ENCODE data around the gene CAMK1D. TPM values are rescaled to one million over a fixed set of nuclear protein-coding genes. Genes with fewer than 3 reads are reported as not detected.

The CAMK1D gene
- polyA plus RNA-seq, 1 experiment = 1.1 TPM

DNA sequence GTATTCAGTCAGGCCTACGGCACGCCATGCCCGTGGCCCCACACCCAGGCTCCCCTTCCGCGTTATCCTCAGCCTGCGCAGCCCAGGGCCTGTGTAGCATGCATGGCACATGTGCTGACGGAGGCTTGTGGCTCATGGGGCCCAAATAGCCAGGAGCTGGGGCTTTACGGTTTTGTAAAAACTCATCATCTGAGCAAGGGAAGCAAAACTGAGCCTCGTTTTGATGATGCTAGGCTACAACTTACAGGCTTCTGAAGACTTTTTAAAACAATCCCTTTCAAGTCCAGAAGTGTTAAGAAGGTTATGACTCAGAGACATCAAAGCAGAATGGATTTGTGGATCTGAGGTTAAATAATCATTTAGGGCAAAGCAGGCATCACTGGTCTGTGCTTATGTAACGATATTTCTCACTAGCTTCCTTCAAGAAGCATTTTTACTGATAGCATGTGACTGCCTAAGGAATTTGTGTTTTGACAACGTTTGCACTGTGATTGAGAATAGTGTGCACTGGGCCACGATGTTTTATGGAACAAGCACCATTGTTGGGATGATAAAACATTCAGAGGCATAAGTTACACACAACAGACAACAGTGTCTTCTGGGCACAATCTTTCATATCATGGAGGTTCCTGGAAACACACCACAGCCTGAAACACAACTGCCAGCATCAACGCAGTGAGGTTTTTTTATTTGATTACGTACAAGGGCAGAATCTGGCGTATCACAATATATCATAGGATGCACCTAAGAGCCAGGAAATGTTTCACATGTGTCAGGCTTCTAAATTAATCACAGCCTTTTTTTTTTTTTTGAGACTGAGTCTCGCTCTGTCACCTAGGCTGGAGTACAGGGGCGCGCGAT, 377.9 kb downstream of the CAMK1D start:
- no peak for DNase-seq (ENCODE audit: low read depth)
- ChIA-PET POLR2A (no interaction called here), CTCF (no interaction called here)

DNA sequence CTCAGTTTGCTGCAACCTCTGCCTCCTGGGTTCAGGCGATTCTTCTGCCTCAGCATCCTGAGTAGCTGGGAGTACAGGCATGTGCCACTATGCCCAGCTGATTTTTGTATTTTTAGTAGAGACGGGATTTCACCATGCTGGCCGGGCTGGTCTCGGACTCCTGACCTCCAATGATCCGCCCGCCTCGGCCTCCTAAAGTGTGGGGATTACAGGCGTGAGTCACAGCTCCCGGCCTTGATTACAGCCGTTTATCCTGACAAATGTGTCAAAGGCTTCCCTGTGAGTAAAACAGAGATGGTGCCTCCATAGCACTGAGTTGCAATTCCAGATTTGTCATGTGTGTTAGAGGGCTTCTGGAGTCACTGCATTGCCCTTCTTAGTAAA, 378.5 kb downstream of the CAMK1D start:
- CTCF ChIA-PET = no interaction called here
- Histone ChIP-seq H3K27me3 (ENCODE audit: control insufficient read depth, insufficient read depth, low read length) (no peaks in the 10 kb centered on the region), H3K4me3 (ENCODE audit: low read depth, low read length) (no peak overlapping the region), H3K36me3 (ENCODE audit: control insufficient read depth, insufficient read depth, low read length) (no peaks in the 10 kb centered on the region)
- DNase-seq (ENCODE audit: low read depth) = no peak
- TF ChIP-seq, protein P1, sequence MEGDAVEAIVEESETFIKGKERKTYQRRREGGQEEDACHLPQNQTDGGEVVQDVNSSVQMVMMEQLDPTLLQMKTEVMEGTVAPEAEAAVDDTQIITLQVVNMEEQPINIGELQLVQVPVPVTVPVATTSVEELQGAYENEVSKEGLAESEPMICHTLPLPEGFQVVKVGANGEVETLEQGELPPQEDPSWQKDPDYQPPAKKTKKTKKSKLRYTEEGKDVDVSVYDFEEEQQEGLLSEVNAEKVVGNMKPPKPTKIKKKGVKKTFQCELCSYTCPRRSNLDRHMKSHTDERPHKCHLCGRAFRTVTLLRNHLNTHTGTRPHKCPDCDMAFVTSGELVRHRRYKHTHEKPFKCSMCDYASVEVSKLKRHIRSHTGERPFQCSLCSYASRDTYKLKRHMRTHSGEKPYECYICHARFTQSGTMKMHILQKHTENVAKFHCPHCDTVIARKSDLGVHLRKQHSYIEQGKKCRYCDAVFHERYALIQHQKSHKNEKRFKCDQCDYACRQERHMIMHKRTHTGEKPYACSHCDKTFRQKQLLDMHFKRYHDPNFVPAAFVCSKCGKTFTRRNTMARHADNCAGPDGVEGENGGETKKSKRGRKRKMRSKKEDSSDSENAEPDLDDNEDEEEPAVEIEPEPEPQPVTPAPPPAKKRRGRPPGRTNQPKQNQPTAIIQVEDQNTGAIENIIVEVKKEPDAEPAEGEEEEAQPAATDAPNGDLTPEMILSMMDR (IDR thresholded peaks at IDR 0.05; ENCODE audit: insufficient read depth, low read depth, low read length) = no peak
- POLR2A ChIA-PET = no interaction called here

More for the DNA sequence above, 377.9 kb downstream of the CAMK1D start:
- Histone ChIP-seq H3K27me3 (ENCODE audit: control insufficient read depth, insufficient read depth, low read length) (no peaks in the 10 kb centered on the region), H3K36me3 (ENCODE audit: control insufficient read depth, insufficient read depth, low read length) (no peaks in the 10 kb centered on the region), H3K4me3 (ENCODE audit: low read depth, low read length) (no peak overlapping the region)
- TF ChIP-seq, protein P1 (IDR thresholded peaks at IDR 0.05; ENCODE audit: insufficient read depth, low read depth, low read length) = no peak

DNA sequence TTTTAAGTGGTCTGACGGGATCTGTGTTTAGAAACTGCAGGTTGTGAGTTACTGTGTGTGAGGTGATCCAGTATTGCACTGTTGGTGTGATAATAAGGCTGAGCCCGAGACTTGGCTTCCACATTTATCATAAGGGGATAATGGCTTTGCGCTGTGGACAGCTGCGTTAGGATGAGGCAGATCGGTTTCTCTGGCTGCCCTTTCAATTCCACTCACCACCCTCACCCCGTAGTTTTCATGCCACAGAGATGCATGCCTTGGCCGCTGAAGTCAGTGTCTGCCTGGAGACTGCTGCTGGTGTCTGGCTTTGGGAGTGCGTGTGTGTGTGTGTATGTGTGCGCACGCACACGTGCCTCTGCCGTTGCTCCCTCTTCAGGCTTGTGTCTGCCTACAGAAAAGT, 379.1 kb downstream of the CAMK1D start:
- CTCF ChIA-PET = no interaction called here
- POLR2A ChIA-PET = no interaction called here
- no peak for DNase-seq (ENCODE audit: low read depth)

DNA sequence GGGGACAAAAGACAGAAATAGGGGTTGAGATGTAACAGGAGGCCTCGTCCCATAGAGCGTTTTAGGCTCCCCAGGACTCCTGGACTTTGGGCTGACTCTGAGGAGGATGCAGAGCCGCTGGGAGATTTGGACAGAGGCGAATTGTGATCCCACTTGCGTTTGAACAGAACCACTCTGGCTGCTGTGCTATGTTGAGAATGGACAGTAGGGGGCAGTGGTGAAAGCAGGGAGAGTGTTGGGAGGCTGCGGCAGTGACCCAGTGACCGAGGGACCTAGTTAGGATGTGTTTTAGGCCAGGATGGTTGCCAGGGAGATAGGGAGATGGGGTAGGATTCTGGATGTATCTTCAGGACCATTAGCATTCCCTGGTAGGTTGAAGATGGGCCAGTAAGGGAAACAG, 380.5 kb downstream of the CAMK1D start:
- no peaks in the 10 kb centered on the region for H3K36me3 ChIP-seq (ENCODE audit: control insufficient read depth, insufficient read depth, low read length)
- CTCF ChIA-PET = interaction anchor here (0.7 kb wide), 1 partner anchor 12 kb away, joined by 3 read pairs; no protein-coding TSS in a partner anchor
- H3K27me3 ChIP-seq (ENCODE audit: control insufficient read depth, insufficient read depth, low read length) = no peaks in the 10 kb centered on the region
- no peak overlapping the region for H3K4me3 ChIP-seq (ENCODE audit: low read depth, low read length)
- no peak for DNase-seq (ENCODE audit: low read depth)
- POLR2A ChIA-PET = no interaction called here
- TF ChIP-seq, protein P1 (IDR thresholded peaks at IDR 0.05; ENCODE audit: insufficient read depth, low read depth, low read length) = 0 out of 2 replicates have a peak, but pooled peaks have one; percentile 10

More for the DNA sequence above, 379.1 kb downstream of the CAMK1D start:
- Histone ChIP-seq H3K36me3 (ENCODE audit: control insufficient read depth, insufficient read depth, low read length) (no peaks in the 10 kb centered on the region), H3K27me3 (ENCODE audit: control insufficient read depth, insufficient read depth, low read length) (no peaks in the 10 kb centered on the region), H3K4me3 (ENCODE audit: low read depth, low read length) (no peak overlapping the region)
- TF ChIP-seq, protein P1 (IDR thresholded peaks at IDR 0.05; ENCODE audit: insufficient read depth, low read depth, low read length) = no peak

DNA sequence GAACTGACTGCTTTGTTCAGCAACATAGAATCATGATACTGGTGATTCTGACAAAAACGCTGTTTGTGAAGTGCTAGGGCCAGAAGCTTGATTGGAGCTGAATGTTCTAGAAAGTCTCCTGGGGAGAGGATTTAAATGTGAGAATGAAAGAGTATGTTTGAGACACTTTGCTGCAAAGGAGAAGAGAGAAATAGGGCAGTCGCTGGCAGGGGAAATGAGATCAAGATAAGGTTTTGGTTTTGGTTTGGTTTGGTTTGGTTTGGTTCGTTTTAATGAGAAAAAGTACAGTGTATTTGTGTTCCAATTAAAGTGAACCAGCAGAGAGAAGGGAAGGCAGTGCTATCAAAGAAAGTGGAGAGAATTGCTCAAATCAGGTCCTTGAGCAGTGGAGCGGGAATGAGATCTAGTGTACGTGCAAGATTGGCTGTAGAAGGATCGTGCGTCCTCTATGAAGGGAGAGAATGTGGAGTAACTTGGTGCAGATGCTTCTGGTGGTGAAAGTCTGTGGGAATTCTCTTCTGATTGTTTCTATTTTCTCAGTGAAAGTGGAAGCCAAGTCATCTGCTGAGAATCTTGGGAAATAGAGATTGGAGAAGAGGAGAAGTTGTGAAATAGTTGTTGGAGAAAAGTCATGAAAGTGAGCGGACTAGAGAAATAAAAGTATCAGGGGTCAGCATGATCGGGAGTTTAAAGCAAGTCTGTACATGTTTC, 381.6 kb downstream of the CAMK1D start:
- DNase-seq (ENCODE audit: low read depth) = no peak
- Histone ChIP-seq H3K4me3 (ENCODE audit: low read depth, low read length) (no peak overlapping the region), H3K27me3 (ENCODE audit: control insufficient read depth, insufficient read depth, low read length) (no peaks in the 10 kb centered on the region), H3K36me3 (ENCODE audit: control insufficient read depth, insufficient read depth, low read length) (no peaks in the 10 kb centered on the region)
- POLR2A ChIA-PET = interaction anchor here (0.5 kb wide), 1 partner anchor 22 kb away, joined by 3 read pairs; no protein-coding TSS in a partner anchor
- CTCF ChIA-PET = no interaction called here
- TF ChIP-seq, protein P1 (IDR thresholded peaks at IDR 0.05; ENCODE audit: insufficient read depth, low read depth, low read length) = no peak
